WERI-Rb-1 (cell line): ENCODE data around the gene EYS.

ENCODE experiments used
- DNase-seq: peaks from one replicate; pipeline ENCODE4 v3.0.0-alpha.2; 2020
- H3K27ac ChIP-seq: fragments of 250-450 bp; sonication (Bioruptor Pico); 2 replicates; pipeline ENCODE4 v1.5.1; 2020; ENCODE audit warnings: mild to moderate bottlenecking, moderate library complexity
- H3K27me3 ChIP-seq: fragments of 250-450 bp; sonication (Bioruptor Pico); 2 replicates; pipeline ENCODE4 v1.5.1; 2021; ENCODE audit warnings: mild to moderate bottlenecking, low read depth, moderate library complexity; ENCODE audit not compliant: insufficient read depth, severe bottlenecking
- H3K36me3 ChIP-seq: fragments of 250-450 bp; sonication (Bioruptor Pico); 2 replicates; pipeline ENCODE4 v1.5.1; 2020; ENCODE audit warnings: mild to moderate bottlenecking, moderate library complexity
- H3K4me3 ChIP-seq: 2 replicates; pipeline ENCODE4 v1.5.1; 2011; ENCODE audit warnings: low read depth, mild to moderate bottlenecking, control low read depth, low read length
- H3K9me3 ChIP-seq: fragments of 250-450 bp; sonication (Bioruptor Pico); 2 replicates; pipeline ENCODE4 v1.5.1; 2021; ENCODE audit warnings: mild to moderate bottlenecking, moderate library complexity; ENCODE audit not compliant: severe bottlenecking
- TF ChIP-seq, protein P1 (sequence below): IDR thresholded peaks from 2 replicates; pipeline ENCODE4 v1.5.1; 2011; ENCODE audit warnings: low read depth, mild to moderate bottlenecking, control low read depth, inconsistent platforms, low read length

The EYS gene

GRCh38 chr6:64227863-64228262 is 1479.2 kb downstream of the EYS start:
- Histone ChIP-seq H3K27me3 (no peaks in the 10 kb centered on the region), H3K4me3 (no peak overlapping the region), H3K9me3 (no peaks in the 10 kb centered on the region), H3K36me3 (no peaks in the 10 kb centered on the region), H3K27ac (peak overlapping the region; percentile 31)
- DNase-seq = no peak
- TF ChIP-seq, protein P1, sequence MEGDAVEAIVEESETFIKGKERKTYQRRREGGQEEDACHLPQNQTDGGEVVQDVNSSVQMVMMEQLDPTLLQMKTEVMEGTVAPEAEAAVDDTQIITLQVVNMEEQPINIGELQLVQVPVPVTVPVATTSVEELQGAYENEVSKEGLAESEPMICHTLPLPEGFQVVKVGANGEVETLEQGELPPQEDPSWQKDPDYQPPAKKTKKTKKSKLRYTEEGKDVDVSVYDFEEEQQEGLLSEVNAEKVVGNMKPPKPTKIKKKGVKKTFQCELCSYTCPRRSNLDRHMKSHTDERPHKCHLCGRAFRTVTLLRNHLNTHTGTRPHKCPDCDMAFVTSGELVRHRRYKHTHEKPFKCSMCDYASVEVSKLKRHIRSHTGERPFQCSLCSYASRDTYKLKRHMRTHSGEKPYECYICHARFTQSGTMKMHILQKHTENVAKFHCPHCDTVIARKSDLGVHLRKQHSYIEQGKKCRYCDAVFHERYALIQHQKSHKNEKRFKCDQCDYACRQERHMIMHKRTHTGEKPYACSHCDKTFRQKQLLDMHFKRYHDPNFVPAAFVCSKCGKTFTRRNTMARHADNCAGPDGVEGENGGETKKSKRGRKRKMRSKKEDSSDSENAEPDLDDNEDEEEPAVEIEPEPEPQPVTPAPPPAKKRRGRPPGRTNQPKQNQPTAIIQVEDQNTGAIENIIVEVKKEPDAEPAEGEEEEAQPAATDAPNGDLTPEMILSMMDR = no peak

DNA sequence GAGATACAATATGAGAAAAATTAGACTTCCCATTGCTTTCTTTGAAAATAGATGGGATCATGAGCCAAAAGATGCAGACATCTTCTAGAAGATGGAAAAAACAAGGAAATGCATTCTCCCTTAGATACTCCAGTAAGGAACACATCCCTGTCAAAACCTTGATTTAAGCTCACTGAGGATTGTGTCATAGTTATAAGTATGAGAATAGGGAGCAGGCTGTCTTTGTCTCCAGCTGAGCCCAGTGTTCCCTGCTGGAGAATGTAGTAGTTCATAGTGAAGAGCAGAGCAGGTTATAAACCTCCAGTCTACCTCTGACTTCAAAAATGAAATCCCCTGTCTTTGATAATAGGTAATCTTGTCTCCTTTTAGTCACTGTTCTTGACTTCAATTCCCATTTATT is 1481.5 kb downstream of the EYS start:
- Histone ChIP-seq H3K36me3 (no peaks in the 10 kb centered on the region), H3K9me3 (no peaks in the 10 kb centered on the region), H3K4me3 (no peak overlapping the region), H3K27ac (peak overlapping the region; percentile 57), H3K27me3 (no peaks in the 10 kb centered on the region)
- peak; percentile 29 for DNase-seq
- TF ChIP-seq, protein P1 = no peak

DNA sequence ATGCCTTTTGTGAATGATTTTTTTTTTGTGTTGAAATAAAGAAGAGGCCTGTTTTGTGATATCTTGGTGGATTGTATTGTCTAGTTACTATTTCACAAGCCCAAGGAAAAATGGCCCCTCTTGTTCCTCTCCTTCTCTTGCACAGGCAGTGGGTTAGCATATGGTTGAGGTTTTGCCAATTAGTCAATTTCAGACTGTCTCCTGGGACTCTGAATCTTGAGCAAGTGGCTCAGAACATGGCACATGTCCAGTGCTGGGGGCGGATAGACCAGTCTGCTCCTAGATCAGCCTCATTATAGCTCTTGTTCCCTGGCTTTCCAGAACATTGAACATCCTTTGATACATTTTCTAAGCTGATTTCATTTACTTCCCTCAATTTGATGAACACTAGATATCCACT is 1482.2 kb downstream of the EYS start:
- DNase-seq = peak; percentile 20
- Histone ChIP-seq H3K27me3 (no peaks in the 10 kb centered on the region), H3K27ac (peak overlapping the region; percentile 52), H3K4me3 (no peak overlapping the region), H3K36me3 (no peaks in the 10 kb centered on the region), H3K9me3 (no peaks in the 10 kb centered on the region)
- TF ChIP-seq, protein P1 = no peak

DNA sequence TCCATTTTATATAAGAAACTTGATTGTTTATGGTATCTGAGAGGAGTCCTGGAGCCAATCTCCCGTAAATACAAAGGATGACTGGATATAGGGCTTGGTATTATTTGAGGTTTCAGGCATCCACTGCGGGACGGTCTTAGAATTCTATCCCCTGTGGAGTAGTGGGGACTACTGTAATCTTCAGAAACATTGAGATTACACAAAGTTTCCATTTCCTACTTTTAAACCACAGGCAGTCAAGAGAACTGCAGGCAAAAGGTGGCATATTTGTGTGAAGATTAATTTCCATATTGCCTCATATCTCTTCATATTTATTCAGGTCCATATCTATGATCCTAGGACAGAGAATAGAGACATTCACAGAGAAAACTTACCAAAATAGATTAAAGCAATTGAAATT is 1485.2 kb downstream of the EYS start:
- H3K36me3 ChIP-seq = no peaks in the 10 kb centered on the region
- no peaks in the 10 kb centered on the region for H3K27me3 ChIP-seq
- no peak for DNase-seq
- no peak overlapping the region for H3K4me3 ChIP-seq
- H3K9me3 ChIP-seq = no peaks in the 10 kb centered on the region
- no peak overlapping the region for H3K27ac ChIP-seq
- TF ChIP-seq, protein P1 = no peak

GRCh38 chr6:64220801-64221200 is 1486.2 kb downstream of the EYS start:
- H3K9me3 ChIP-seq = no peaks in the 10 kb centered on the region
- no peak overlapping the region for H3K4me3 ChIP-seq
- DNase-seq = no peak
- H3K36me3 ChIP-seq = no peaks in the 10 kb centered on the region
- TF ChIP-seq, protein P1 = no peak
- no peaks in the 10 kb centered on the region for H3K27me3 ChIP-seq
- no peak overlapping the region for H3K27ac ChIP-seq
